Body of pancreas (tissue), 4 donors: ENCODE results near the gene OTOG.

Source experiments
- POLR2A ChIP-seq, 3 donors: fragments of 450-650 bp; IDR thresholded peaks; one replicate each; pipeline ENCODE4 v1.6.1; 2016; ENCODE audit warnings: antibody characterized with exemption in 3 of 3, mild to moderate bottlenecking in 2 of 3
- TF ChIP-seq, protein P1 (sequence below), 7 experiments: fragments of 450-650 bp in 4 of 7; fragments of 200-600 bp in 3 of 7; sonication (generic) in 3 of 7; IDR thresholded peaks; one replicate each; pipeline ENCODE4 v1.5.1; 2016 to 2019; ENCODE audit warnings: antibody characterized with exemption in 7 of 7

DNA sequence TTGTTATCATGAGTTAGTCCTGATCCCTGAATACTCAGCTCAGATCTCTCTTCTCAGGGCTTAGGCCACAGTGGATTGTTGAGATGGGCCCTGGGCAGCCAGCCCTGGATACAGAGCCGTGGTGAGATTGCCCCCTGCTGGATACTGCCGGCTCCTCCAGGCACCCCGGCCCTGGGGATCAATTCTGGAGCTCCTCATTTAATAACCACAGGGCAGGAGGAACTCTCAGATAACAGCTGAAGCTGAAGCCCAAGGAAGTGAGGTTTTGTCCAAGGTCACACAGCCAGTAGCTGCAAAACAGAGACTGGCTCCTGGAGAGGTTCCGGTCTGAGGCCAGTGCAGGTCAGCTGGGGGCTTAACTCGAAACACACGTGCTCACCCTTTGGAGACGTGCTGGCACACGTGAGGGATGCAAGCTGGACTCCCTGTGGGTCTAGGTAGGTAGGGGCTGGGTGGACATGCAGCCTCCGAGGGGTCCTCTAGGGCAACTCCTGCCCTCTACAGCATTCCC is 18.8 kb upstream of the OTOG start:
- TF ChIP-seq, protein P1, sequence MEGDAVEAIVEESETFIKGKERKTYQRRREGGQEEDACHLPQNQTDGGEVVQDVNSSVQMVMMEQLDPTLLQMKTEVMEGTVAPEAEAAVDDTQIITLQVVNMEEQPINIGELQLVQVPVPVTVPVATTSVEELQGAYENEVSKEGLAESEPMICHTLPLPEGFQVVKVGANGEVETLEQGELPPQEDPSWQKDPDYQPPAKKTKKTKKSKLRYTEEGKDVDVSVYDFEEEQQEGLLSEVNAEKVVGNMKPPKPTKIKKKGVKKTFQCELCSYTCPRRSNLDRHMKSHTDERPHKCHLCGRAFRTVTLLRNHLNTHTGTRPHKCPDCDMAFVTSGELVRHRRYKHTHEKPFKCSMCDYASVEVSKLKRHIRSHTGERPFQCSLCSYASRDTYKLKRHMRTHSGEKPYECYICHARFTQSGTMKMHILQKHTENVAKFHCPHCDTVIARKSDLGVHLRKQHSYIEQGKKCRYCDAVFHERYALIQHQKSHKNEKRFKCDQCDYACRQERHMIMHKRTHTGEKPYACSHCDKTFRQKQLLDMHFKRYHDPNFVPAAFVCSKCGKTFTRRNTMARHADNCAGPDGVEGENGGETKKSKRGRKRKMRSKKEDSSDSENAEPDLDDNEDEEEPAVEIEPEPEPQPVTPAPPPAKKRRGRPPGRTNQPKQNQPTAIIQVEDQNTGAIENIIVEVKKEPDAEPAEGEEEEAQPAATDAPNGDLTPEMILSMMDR (IDR thresholded peaks at IDR 0.05) = peak; percentile 29 to 74 (median 56)
- TF ChIP-seq POLR2A (IDR thresholded peaks at IDR 0.05) = no peak
